ENCODE results near the gene RAB11FIP4. TPM values are rescaled to one million over a fixed set of nuclear protein-coding genes. Genes with fewer than 3 reads are reported as not detected.

RAB11FIP4 gene
- total RNA-seq, 1 experiment from 2014 or later = under 0.01 TPM

- peak; percentile 94 for DNase-seq (ENCODE audit: low read depth)
Measured at GRCh38 chr17:31499771-31500554, 108.5 kb downstream of the RAB11FIP4 start.

DNA sequence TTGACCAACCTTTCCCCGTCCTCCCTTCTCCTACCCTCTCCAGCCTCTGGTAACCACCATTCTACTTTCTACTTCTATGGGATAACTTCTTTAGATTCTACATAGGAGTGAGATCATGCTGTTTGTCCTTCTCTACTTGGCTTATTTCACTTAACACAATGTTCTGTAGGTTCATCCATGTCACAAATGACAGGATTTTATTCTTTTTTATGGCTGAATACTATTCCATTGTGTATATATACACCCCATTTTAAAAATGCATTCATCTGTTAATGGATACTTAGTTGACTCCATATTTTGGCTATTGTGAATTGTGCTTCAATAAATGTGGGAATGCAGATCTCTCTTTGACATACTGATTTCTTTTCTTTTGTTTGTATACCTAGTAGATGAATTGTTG, 115.0 kb downstream of the RAB11FIP4 start:
- DNase-seq (ENCODE audit: low read depth) = no peak

GRCh38 chr17:31508288-31509094, 117.0 kb downstream of the RAB11FIP4 start:
- DNase-seq (ENCODE audit: low read depth) = no peak

DNA sequence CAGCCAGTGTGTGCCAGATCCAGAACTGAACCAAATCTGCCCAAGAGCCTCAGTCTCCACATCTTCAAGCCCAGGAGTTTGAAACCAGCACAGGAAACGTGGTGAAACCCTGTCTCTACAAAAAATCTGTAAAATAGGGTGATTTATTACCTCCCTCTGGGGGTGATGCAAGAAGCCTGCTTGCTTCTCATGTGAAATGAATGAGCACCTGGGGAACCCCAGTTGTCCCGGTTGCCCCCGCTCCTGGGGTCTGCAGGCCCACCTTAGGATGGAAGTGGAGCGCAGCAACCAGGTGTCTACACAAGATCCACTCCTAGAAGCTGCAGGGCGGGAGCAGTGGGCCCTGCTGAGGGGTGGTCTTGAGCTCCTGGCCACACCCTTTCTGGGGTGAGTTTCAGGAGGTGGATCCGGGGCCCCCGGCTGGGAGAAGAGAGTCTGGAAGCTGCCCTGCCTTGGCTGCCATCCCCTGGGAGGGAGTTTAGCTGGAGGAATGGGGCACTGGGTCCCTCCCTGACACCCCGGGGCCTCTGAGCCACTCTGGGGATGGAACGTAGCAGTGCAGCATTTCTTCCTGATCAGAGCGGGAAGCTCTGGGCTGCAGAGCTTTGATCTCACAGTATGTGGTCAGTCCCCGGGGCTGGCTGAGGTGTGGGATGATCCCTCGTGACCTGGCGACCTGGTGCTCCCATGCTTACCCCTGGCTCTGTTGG, 117.8 kb downstream of the RAB11FIP4 start:
- DNase-seq (ENCODE audit: low read depth) = no peak

GRCh38 chr17:31509805-31510177, 118.3 kb downstream of the RAB11FIP4 start:
- no peak for DNase-seq (ENCODE audit: low read depth)

DNA sequence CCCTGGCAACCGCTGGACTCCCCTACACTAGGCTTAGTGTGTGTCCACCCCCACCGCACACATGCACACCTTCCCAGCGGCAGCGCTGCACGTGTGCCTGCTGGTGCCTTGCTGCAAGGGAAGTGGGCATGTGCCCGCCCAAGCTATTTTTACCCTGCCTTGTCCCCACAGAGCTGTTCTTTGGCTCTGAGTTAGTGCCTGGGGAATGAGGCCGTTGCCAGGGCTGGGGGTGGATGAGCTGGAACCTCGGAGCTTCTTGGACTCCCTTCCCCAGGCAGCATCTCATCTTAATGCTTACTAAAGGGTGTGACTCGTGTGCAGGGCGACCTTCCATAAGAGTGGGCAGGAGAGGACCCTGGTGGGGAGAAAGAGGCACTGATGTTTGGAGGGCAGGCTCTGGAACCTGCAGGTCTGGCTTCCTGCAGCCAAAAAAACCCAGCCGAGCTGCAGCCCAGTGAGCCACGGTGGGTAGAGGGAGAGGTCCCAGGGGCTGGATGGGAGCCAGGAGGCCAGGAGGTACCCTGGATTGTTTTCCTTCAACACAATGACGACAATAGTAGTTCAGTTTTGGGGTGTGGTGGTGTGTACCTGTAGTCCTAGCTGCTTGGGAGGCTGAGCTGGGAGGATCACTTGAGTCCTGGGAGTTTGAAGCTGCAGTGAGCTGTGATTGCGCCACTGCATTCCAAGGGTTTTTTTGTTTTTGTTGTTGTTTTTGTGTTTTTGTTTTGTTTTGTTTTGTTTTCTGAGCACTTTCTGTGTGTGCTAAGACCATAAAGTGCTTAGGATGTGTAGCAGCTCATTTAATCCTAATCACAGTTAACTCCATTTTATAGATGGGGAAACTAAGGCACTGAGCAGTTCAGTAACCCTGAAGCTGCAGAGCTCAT, 119.1 kb downstream of the RAB11FIP4 start:
- no peak for DNase-seq (ENCODE audit: low read depth)

DNA sequence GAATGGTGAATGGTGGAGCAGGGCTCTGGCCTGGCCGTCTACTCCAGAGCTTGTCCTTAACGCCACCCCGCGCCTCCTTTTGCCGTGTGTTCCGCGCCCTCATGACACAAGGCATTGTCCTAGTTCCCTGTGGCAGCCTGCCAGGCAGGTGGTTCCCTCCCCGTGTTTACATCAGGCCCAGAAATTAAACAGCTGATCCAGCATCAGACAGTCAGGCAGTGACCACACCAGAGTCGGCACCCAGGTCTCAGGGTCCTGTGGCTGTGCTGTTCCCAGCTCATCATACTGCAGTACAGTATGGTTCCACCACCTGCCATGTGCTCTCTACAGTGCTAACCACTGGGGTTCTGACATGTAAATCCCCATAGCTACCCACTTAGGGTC, 119.7 kb downstream of the RAB11FIP4 start:
- DNase-seq (ENCODE audit: low read depth) = no peak

GRCh38 chr17:31511580-31511979, 120.1 kb downstream of the RAB11FIP4 start:
- no peak for DNase-seq (ENCODE audit: low read depth)

- DNase-seq (ENCODE audit: low read depth) = no peak
Measured at GRCh38 chr17:31512104-31512740, 120.7 kb downstream of the RAB11FIP4 start.

DNA sequence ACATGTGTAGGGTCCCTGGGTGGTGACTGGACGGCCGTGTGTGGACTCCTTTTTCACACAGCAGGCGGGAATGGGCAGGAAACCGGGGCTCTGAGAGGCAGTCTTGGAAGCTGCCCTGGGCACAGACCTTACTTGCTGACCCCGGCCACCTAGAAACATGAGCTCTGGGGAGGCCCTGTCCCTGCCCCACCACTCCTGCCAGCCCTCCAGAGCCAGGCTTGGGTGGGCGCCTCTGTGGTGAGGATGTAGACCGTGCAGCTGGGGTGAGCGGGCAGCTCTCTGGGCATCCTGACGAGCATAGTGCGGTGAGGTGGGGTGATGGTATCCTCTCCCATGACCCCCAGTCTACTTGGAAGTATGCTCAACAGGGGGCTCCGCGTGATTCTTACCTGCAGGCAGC, 121.3 kb downstream of the RAB11FIP4 start:
- no peak for DNase-seq (ENCODE audit: low read depth)

- DNase-seq (ENCODE audit: low read depth) = no peak
Measured at GRCh38 chr17:31513731-31514427, 122.4 kb downstream of the RAB11FIP4 start.

DNA sequence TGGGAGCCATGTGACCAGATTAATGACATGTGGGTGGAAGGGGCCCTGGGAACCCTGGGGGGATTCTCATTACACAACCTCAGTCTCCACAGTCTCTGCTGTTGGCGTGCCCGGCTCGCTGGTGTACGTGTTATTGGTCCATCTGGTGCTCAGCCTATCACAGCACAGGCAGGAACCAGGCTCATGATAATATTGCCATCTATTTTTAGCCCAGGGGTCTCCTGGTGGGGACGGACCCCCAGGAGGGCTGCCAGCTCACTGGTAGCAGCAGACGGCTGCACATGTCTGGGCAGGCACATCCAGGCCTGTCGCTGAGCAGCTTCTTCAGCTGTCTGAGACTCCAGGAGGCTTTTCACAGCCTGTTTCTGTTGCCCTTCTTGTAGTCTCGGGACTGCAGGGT, 123.8 kb downstream of the RAB11FIP4 start:
- no peak for DNase-seq (ENCODE audit: low read depth)

GRCh38 chr17:31517524-31517923, 126.0 kb downstream of the RAB11FIP4 start:
- no peak for DNase-seq (ENCODE audit: low read depth)

DNA sequence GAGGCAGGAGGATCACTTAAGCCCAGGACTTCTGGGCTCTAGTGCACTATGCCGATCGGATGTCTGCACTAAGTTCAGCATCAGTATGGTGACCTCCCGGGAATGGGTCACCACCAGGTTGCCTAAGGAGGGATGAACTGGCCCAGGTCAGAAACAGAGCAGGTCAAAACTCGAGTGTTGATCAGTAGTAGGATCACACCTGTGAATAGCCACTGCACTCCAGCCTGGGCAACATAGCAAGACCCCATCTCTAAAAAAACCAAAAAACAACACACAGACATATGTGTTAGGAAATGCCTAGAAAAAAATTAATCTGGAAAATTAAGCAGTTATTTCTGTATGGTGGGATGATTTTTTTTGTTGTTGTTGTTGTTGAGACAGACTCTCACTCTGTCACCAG, 127.0 kb downstream of the RAB11FIP4 start:
- DNase-seq (ENCODE audit: low read depth) = no peak

- no peak for DNase-seq (ENCODE audit: low read depth)
Measured at GRCh38 chr17:31521632-31522283, 130.3 kb downstream of the RAB11FIP4 start.

GRCh38 chr17:31522284-31522931, 130.9 kb downstream of the RAB11FIP4 start:
- no peak for DNase-seq (ENCODE audit: low read depth)

- no peak for DNase-seq (ENCODE audit: low read depth)
Measured at GRCh38 chr17:31522987-31523495, 131.6 kb downstream of the RAB11FIP4 start.

GRCh38 chr17:31523862-31524730, 132.6 kb downstream of the RAB11FIP4 start:
- no peak for DNase-seq (ENCODE audit: low read depth)
